Caco-2 (cell line): ENCODE measurements around the gene EEF1AKMT4. TPM values are rescaled to one million over a fixed set of nuclear protein-coding genes. Genes with fewer than 3 reads are reported as not detected.

ENCODE experiments used
- BruUV-seq: library from RNA; stranded (reverse); fragments of 400-500 nt; replicated peaks from 2 replicates; lab custom pipeline; 2021; lab: Mats Ljungman, UMichigan
- CTCF ChIA-PET: fragments of 300-600 bp; sonication (Branson Sonifier 250); formaldehyde crosslinking; loops from one replicate; lab custom pipeline; 2022; ENCODE audit warnings: antibody characterized with exemption; lab: Charles Lee
- POLR2A ChIA-PET: fragments of 300-600 bp; sonication (Branson Sonifier 250); formaldehyde crosslinking; loops from one replicate; lab custom pipeline; 2022; ENCODE audit warnings: antibody characterized with exemption; lab: Charles Lee
- DNase-seq, 2 experiments: peaks; one replicate each; pipeline versions ENCODE4 v3.0.0 to v3.0.0-alpha.2; 2020 to 2022
- H3K27me3 ChIP-seq: replicated peaks from 2 replicates; pipeline ENCODE4 v1.6.0; 2011; ENCODE audit warnings: low read length; ENCODE audit not compliant: control insufficient read depth, insufficient read depth
- H3K36me3 ChIP-seq: 2 replicates; pipeline ENCODE4 v1.5.1; 2011; ENCODE audit warnings: low read length; ENCODE audit not compliant: control insufficient read depth, insufficient read depth
- H3K4me1 ChIP-seq: fragments of 250-450 bp; sonication (Bioruptor Pico); 2 replicates; pipeline ENCODE4 v1.5.1; 2020; ENCODE audit warnings: mild to moderate bottlenecking
- H3K4me3 ChIP-seq: 2 replicates; pipeline ENCODE4 v1.5.1; 2011; ENCODE audit warnings: low read depth, mild to moderate bottlenecking, control low read depth, low read length
- H3K9me3 ChIP-seq: fragments of 250-450 bp; sonication (Bioruptor Pico); 2 replicates; pipeline ENCODE4 v1.5.1; 2020; ENCODE audit warnings: mild to moderate bottlenecking, moderate library complexity
- H3K27ac Mint-ChIP-seq: one replicate; pipeline ENCODE4 v1.8.0; 2022; ENCODE audit warnings: mixed read lengths; ENCODE audit not compliant: unreplicated experiment
- H3K27me3 Mint-ChIP-seq: one replicate; pipeline ENCODE4 v1.8.0; 2022; ENCODE audit warnings: mixed read lengths; ENCODE audit not compliant: insufficient read depth, unreplicated experiment
- H3K36me3 Mint-ChIP-seq: one replicate; pipeline ENCODE4 v1.8.0; 2022; ENCODE audit warnings: mild to moderate bottlenecking, mixed read lengths; ENCODE audit not compliant: insufficient read depth, unreplicated experiment
- H3K4me1 Mint-ChIP-seq: one replicate; pipeline ENCODE4 v1.8.0; 2022; ENCODE audit warnings: low read depth, mixed read lengths; ENCODE audit not compliant: unreplicated experiment
- H3K4me3 Mint-ChIP-seq: one replicate; pipeline ENCODE4 v1.8.0; 2022; ENCODE audit warnings: mild to moderate bottlenecking, moderate library complexity, mixed read lengths; ENCODE audit not compliant: unreplicated experiment
- H3K9me3 Mint-ChIP-seq: one replicate; pipeline ENCODE4 v1.8.0; 2022; ENCODE audit warnings: mixed read lengths; ENCODE audit not compliant: unreplicated experiment
- CTCF ChIP-seq, 2 experiments: fragments of 200-600 bp in 1 of 2; IDR thresholded peaks; 1 replicate in 1 of 2; 2 replicates in 1 of 2; pipeline versions ENCODE4 v1.5.1 to v1.8.0; 2011 to 2022; ENCODE audit warnings: antibody characterized with exemption in 1 of 2, control low read depth in 1 of 2, inconsistent platforms in 1 of 2, low read depth in 1 of 2, low read length in 1 of 2, mild to moderate bottlenecking in 1 of 2, moderate library complexity in 1 of 2; ENCODE audit not compliant: insufficient read depth in 1 of 2, severe bottlenecking in 1 of 2, unreplicated experiment in 1 of 2
- intact Hi-C: fragments of 100-400 bp; cut with micrococcal nuclease; formaldehyde crosslinking; loops from one replicate; pipeline ENCODE4 v1.10.0; 2022; ENCODE audit not compliant: unreplicated experiment
- total RNA-seq: library from RNA; stranded (reverse); gene quantifications from 2 replicates; pipeline ENCODE4 v1.2.3, GENCODE V29; 2022

Gene EEF1AKMT4
- total RNA-seq, 1 experiment from 2014 or later: 13.1 TPM

- CTCF ChIA-PET: no interaction called here
- Histone ChIP-seq H3K9me3 (no peaks in the 10 kb centered on the region), H3K4me3 (no peak overlapping the region), H3K4me1 (no peaks in the 10 kb centered on the region), H3K27me3 (no peaks in the 10 kb centered on the region), H3K36me3 (no peaks in the 10 kb centered on the region)
- intact Hi-C loops: no loop called here
- no TSS peak for BruUV-seq
- H3K4me3 Mint-ChIP-seq: no peak overlapping the region
- no peaks in the 10 kb centered on the region for H3K4me1 Mint-ChIP-seq
- no peak for TF ChIP-seq CTCF (IDR thresholded peaks at IDR 0.05; ENCODE audit: insufficient read depth in 1 of 2, low read depth in 1 of 2, low read length in 1 of 2, severe bottlenecking in 1 of 2, unreplicated experiment in 1 of 2)
- no peak for DNase-seq
- no peaks in the 10 kb centered on the region for H3K9me3 Mint-ChIP-seq
- H3K27ac Mint-ChIP-seq: no peak overlapping the region
- POLR2A ChIA-PET: no interaction called here
- H3K27me3 Mint-ChIP-seq: no peaks in the 10 kb centered on the region
- peaks cover 17% of the 10 kb centered on the region for H3K36me3 Mint-ChIP-seq
Measured at GRCh38 chr3:184239221-184239620, 10.3 kb upstream of the EEF1AKMT4 start.

GRCh38 chr3:184239708-184240107 is 9.8 kb upstream of the EEF1AKMT4 start:
- no peaks in the 10 kb centered on the region; the same call in 1 of the 2 replicates for H3K36me3 ChIP-seq
- H3K36me3 Mint-ChIP-seq: peaks cover 21% of the 10 kb centered on the region
- H3K27ac Mint-ChIP-seq: no peak overlapping the region
- no peak for TF ChIP-seq CTCF (IDR thresholded peaks at IDR 0.05; ENCODE audit: insufficient read depth in 1 of 2, low read depth in 1 of 2, low read length in 1 of 2, severe bottlenecking in 1 of 2, unreplicated experiment in 1 of 2)
- H3K9me3 Mint-ChIP-seq: no peaks in the 10 kb centered on the region
- no peaks in the 10 kb centered on the region for H3K4me1 Mint-ChIP-seq
- ChIA-PET CTCF (interaction anchor here (0.6 to 1.4 kb wide), 3 partner anchors 10 to 1055 kb away, joined by 3 to 10 read pairs (median 4); partner anchors contain the start of gene EEF1AKMT4), POLR2A (no interaction called here)
- no peak overlapping the region for H3K4me3 ChIP-seq
- no peak overlapping the region for H3K4me3 Mint-ChIP-seq
- intact Hi-C loops: no loop called here
- H3K9me3 ChIP-seq: no peaks in the 10 kb centered on the region
- BruUV-seq: no TSS peak
- H3K27me3 Mint-ChIP-seq: no peaks in the 10 kb centered on the region
- no peak for DNase-seq
- H3K27me3 ChIP-seq: no peaks in the 10 kb centered on the region
- no peaks in the 10 kb centered on the region for H3K4me1 ChIP-seq

GRCh38 chr3:184240384-184241140 is 8.9 kb upstream of the EEF1AKMT4 start:
- no TSS peak for BruUV-seq
- Mint-ChIP-seq H3K27me3 (no peaks in the 10 kb centered on the region), H3K4me3 (no peak overlapping the region), H3K27ac (no peak overlapping the region), H3K36me3 (peaks cover 28% of the 10 kb centered on the region), H3K9me3 (no peaks in the 10 kb centered on the region), H3K4me1 (no peaks in the 10 kb centered on the region)
- no peak overlapping the region for H3K4me3 ChIP-seq
- H3K4me1 ChIP-seq: no peaks in the 10 kb centered on the region
- POLR2A ChIA-PET: no interaction called here
- CTCF ChIA-PET: interaction anchor here (0.6 to 1.4 kb wide), 3 partner anchors 9 to 1056 kb away, joined by 3 to 10 read pairs (median 4); partner anchors contain the start of gene EEF1AKMT4
- H3K9me3 ChIP-seq: no peaks in the 10 kb centered on the region
- intact Hi-C loops: no loop called here
- H3K27me3 ChIP-seq: no peaks in the 10 kb centered on the region
- H3K36me3 ChIP-seq: no peaks in the 10 kb centered on the region; the same call in 1 of the 2 replicates
- no peak for TF ChIP-seq CTCF (IDR thresholded peaks at IDR 0.05; ENCODE audit: insufficient read depth in 1 of 2, low read depth in 1 of 2, low read length in 1 of 2, severe bottlenecking in 1 of 2, unreplicated experiment in 1 of 2)
- peak in 1 of 2 experiments; percentile 54 for DNase-seq
